ENCODE results near the gene LYPLAL1. TPM values are rescaled to one million over a fixed set of nuclear protein-coding genes. Genes with fewer than 3 reads are reported as not detected.

The LYPLAL1 gene
- total and polyA plus RNA-seq, 9 of the 15 experiments (the other 6 are each of a cell fraction or from before 2014, with no cell fraction given): 14.9 to 179 (median 46.3) TPM

GRCh38 chr1:219130366-219130935, 43.2 kb upstream of the LYPLAL1 start:
- no peak for TF ChIP-seq CHCHD3 (CRISPR knock-in tag; IDR thresholded peaks at IDR 0.05)
- no peaks in the 10 kb centered on the region for H3K4me1 ChIP-seq (replicated peaks in 1 of 2; ENCODE audit: control insufficient read depth in 2 of 2, insufficient read depth in 2 of 2, low read length in 2 of 2)
- in situ Hi-C loops (cut with MboI): no loop called here
- ChIA-PET POLR2A (no interaction called here), CTCF (ENCODE audit: low intra/inter-chr PET ratio) (no interaction called here)
- H2AFZ ChIP-seq (ENCODE audit: low read depth, low read length): no peak overlapping the region
- H3K36me3 ChIP-seq (ENCODE audit: control insufficient read depth, insufficient read depth, low read length): no peaks in the 10 kb centered on the region
- H3K9me3 ChIP-seq (replicated peaks; ENCODE audit: control insufficient read depth, insufficient read depth, low read depth, low read length): no peaks in the 10 kb centered on the region
- H3K4me2 ChIP-seq (ENCODE audit: insufficient read depth, low read length): no peak overlapping the region
- H3K79me2 ChIP-seq (ENCODE audit: control insufficient read depth, insufficient read depth, low read length): no peaks in the 10 kb centered on the region
- H3K27ac ChIP-seq (ENCODE audit: extremely low read depth, low read depth, low read length): no peak overlapping the region
- H3K9ac ChIP-seq (ENCODE audit: insufficient read depth in 1 of 2, low read depth in 2 of 2, low read length in 2 of 2): no peak overlapping the region
- 40% methylated on average over 1 of the region's 1 CpG for WGBS (ENCODE audit: insufficient coverage, low coverage, missing lambda C conversion rate)
- ATAC-seq (no peak), DNase-seq (ENCODE audit: extremely low read depth in 1 of 4, low spot score in 3 of 4) (no peak), FAIRE-seq (no peak)
- no peaks in the 10 kb centered on the region for H4K20me1 ChIP-seq (replicated peaks; ENCODE audit: control insufficient read depth, insufficient read depth, low read length)
- no peaks in the 10 kb centered on the region for H3K9me1 ChIP-seq (ENCODE audit: control insufficient read depth, insufficient read depth, low read length)
- no peak overlapping the region for H3K4me3 ChIP-seq
- no peaks in the 10 kb centered on the region for H3K27me3 ChIP-seq (ENCODE audit: control insufficient read depth in 2 of 2, insufficient read depth in 2 of 2, low read length in 2 of 2)
- BruUV-seq (replicated peaks): no TSS peak
- intact Hi-C loops (cut with micrococcal nuclease): no loop called here

- Histone ChIP-seq H3K36me3 (ENCODE audit: control insufficient read depth, insufficient read depth, low read length) (no peaks in the 10 kb centered on the region), H3K4me3 (no peak overlapping the region), H3K27me3 (ENCODE audit: control insufficient read depth in 2 of 2, insufficient read depth in 2 of 2, low read length in 2 of 2) (no peaks in the 10 kb centered on the region), H3K27ac (ENCODE audit: extremely low read depth, low read depth, low read length) (no peak overlapping the region), H3K9ac (ENCODE audit: insufficient read depth in 1 of 2, low read depth in 2 of 2, low read length in 2 of 2) (no peak overlapping the region), H3K4me2 (ENCODE audit: insufficient read depth, low read length) (no peak overlapping the region), H3K9me3 (replicated peaks; ENCODE audit: control insufficient read depth, insufficient read depth, low read depth, low read length) (no peaks in the 10 kb centered on the region), H4K20me1 (replicated peaks; ENCODE audit: control insufficient read depth, insufficient read depth, low read length) (no peaks in the 10 kb centered on the region), H3K79me2 (ENCODE audit: control insufficient read depth, insufficient read depth, low read length) (no peaks in the 10 kb centered on the region), H3K4me1 (replicated peaks in 1 of 2; ENCODE audit: control insufficient read depth in 2 of 2, insufficient read depth in 2 of 2, low read length in 2 of 2) (no peaks in the 10 kb centered on the region), H3K9me1 (ENCODE audit: control insufficient read depth, insufficient read depth, low read length) (no peaks in the 10 kb centered on the region), H2AFZ (ENCODE audit: low read depth, low read length) (no peak overlapping the region)
- in situ Hi-C loops (cut with MboI): no loop called here
- ATAC-seq (no peak; the same call in 2 of the 3 replicates), FAIRE-seq (no peak), DNase-seq (ENCODE audit: extremely low read depth in 1 of 4, low spot score in 3 of 4) (no peak)
- intact Hi-C loops (cut with micrococcal nuclease): no loop called here
- BruUV-seq (replicated peaks): no TSS peak
- TF ChIP-seq RBM15 (IDR thresholded peaks at IDR 0.05; ENCODE audit: insufficient read depth, low read length) (no peak), MAFG (tag; conservative IDR thresholded peaks at IDR 0.05) (no peak), ZNF79 (CRISPR knock-in tag; IDR thresholded peaks at IDR 0.05; ENCODE audit: low read depth) (peak; percentile 92), MXI1 (IDR thresholded peaks at IDR 0.05; ENCODE audit: low read depth, low read length) (no peak), POU5F1 (IDR thresholded peaks at IDR 0.05; ENCODE audit: borderline replicate concordance, low read depth, low read length, partially characterized antibody) (no peak), ATF2 (CRISPR knock-in tag; IDR thresholded peaks at IDR 0.05) (no peak)
- ChIA-PET CTCF (ENCODE audit: low intra/inter-chr PET ratio) (no interaction called here), POLR2A (no interaction called here)
- 67% methylated on average over 1 of the region's 1 CpG for WGBS (ENCODE audit: insufficient coverage, low coverage, missing lambda C conversion rate)
Measured at GRCh38 chr1:219132939-219133338, 40.7 kb upstream of the LYPLAL1 start.
